Stomach (tissue), 9 donors: ENCODE data around the gene LIME1. TPM values are rescaled to one million over a fixed set of nuclear protein-coding genes. Genes with fewer than 3 reads are reported as not detected.

Experiments
- DNase-seq, 2 donors: peaks; one replicate each; pipeline versions ENCODE4 v3.0.0 to v3.0.0-alpha.2; 2013 to 2019
- H3K27ac ChIP-seq, 5 donors: fragments of 200-600 bp in 4 of 5; sonication (generic) in 4 of 5; one replicate each; pipeline ENCODE4 v1.5.1; 2013 to 2019; ENCODE audit warnings: mild to moderate bottlenecking in 1 of 5, moderate library complexity in 1 of 5
- H3K27me3 ChIP-seq, 3 donors: fragments of 200-600 bp; sonication (generic); one replicate each; pipeline ENCODE4 v1.5.1; 2017 to 2019; ENCODE audit warnings: mixed run types in 1 of 3
- H3K36me3 ChIP-seq, 4 donors: fragments of 200-600 bp; sonication (generic); 1 replicate in 3 of 4; 2 replicates in 1 of 4; pipeline ENCODE4 v1.5.1; 2016 to 2019
- H3K4me1 ChIP-seq, 4 donors: fragments of 200-600 bp; sonication (generic); one replicate each; pipeline ENCODE4 v1.5.1; 2016 to 2019
- H3K4me3 ChIP-seq, 4 donors: fragments of 200-600 bp; sonication (generic) in 3 of 4; one replicate each; pipeline ENCODE4 v1.5.1; 2016 to 2019; ENCODE audit warnings: mild to moderate bottlenecking in 1 of 4
- H3K9me3 ChIP-seq, 4 donors: fragments of 200-600 bp; sonication (generic); one replicate each; pipeline ENCODE4 v1.5.1; 2016 to 2019
- EP300 ChIP-seq: sonication (generic); formaldehyde crosslinking; IDR thresholded peaks from one replicate; pipeline ENCODE4 v1.6.1; 2017; ENCODE audit warnings: antibody characterized with exemption
- POLR2A ChIP-seq, 4 donors: fragments of 450-650 bp; IDR thresholded peaks; one replicate each; pipeline ENCODE4 v1.6.1; 2016; ENCODE audit warnings: antibody characterized with exemption in 4 of 4, control low read depth in 2 of 4, mild to moderate bottlenecking in 1 of 4, moderate library complexity in 1 of 4
- POLR2AphosphoS5 ChIP-seq, 3 donors: sonication (generic); formaldehyde crosslinking; IDR thresholded peaks; one replicate each; pipeline ENCODE4 v1.6.1; 2016; ENCODE audit warnings: antibody characterized with exemption in 3 of 3
- WGBS, 5 donors: extraction: QIAGEN DNeasy Blood & Tissue Kit in 3 of 5; methylation state at CpG; one replicate each; pipeline versions ENCODE4 v1.1.5 to v1.1.7; 2013 to 2018; 5-methylcytosine and 5-hydroxymethylcytosine counted together
- intact Hi-C: fragments of 100-400 bp; cut with DNase I; formaldehyde crosslinking; loops from one replicate; pipeline ENCODE4 v1.15.1; 2023; ENCODE audit warnings: low total_unique reads
- polyA plus RNA-seq, 3 donors: library from polyadenylated mRNA; stranded (reverse); fragments of 200-250 nt; gene quantifications; one replicate each; pipeline ENCODE4 v1.2.3, GENCODE V29; 2013
- total RNA-seq, 5 donors: library from RNA; depleted of rRNA; stranded (reverse); fragments of >200 nt; gene quantifications; one replicate each; pipeline versions ENCODE4 v1.1.0 to v1.2.3, GENCODE V29; 2014 to 2016
- TF ChIP-seq, protein P1 (sequence below), 7 experiments: fragments of 450-650 bp in 4 of 7; fragments of 200-600 bp in 3 of 7; sonication (generic) in 3 of 7; IDR thresholded peaks; one replicate each; pipeline ENCODE4 v1.5.1; 2016 to 2019; ENCODE audit warnings: antibody characterized with exemption in 7 of 7, control low read depth in 2 of 7, mild to moderate bottlenecking in 1 of 7
- donor health status: healthy with polysubstance abuse.
- donor health status: Bipolar disorder and iron deficiency.
- donor health status: healthy.

LIME1 gene
- total and polyA plus RNA-seq, 8 donors = 3.6 to 117 (median 18.5) TPM

DNA sequence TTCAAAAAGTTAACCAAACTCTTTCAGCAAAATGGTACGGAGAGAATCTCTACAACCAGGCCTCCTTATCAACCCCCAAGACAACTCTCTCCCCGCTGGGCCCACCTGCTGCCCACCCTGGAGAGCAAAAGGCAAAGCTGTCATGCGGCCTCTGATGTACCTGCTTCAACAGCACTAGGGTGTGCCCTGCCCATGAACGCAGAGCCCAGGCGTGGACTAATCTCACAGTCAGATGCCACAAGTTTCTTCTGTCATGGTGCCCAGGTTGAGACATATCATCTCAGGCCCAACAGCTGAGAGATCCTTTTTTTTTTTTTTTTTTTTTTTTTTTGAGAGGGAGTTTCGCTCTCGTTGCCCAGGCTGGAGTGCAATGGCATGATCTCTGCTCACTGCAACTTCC is 29.4 kb downstream of the LIME1 start:
- Histone ChIP-seq H3K27ac (no peak overlapping the region), H3K27me3 (no peaks in the 10 kb centered on the region), H3K36me3 (peaks cover 0 to 31% (median 24%) of the 10 kb centered on the region in 4 donors), H3K4me3 (no peak overlapping the region), H3K9me3 (no peaks in the 10 kb centered on the region), H3K4me1 (no peaks in the 10 kb centered on the region)
- intact Hi-C loops = no loop called here
- TF ChIP-seq EP300 = no peak
- no peak for TF ChIP-seq POLR2A (IDR thresholded peaks at IDR 0.05)
- TF ChIP-seq, protein P1, sequence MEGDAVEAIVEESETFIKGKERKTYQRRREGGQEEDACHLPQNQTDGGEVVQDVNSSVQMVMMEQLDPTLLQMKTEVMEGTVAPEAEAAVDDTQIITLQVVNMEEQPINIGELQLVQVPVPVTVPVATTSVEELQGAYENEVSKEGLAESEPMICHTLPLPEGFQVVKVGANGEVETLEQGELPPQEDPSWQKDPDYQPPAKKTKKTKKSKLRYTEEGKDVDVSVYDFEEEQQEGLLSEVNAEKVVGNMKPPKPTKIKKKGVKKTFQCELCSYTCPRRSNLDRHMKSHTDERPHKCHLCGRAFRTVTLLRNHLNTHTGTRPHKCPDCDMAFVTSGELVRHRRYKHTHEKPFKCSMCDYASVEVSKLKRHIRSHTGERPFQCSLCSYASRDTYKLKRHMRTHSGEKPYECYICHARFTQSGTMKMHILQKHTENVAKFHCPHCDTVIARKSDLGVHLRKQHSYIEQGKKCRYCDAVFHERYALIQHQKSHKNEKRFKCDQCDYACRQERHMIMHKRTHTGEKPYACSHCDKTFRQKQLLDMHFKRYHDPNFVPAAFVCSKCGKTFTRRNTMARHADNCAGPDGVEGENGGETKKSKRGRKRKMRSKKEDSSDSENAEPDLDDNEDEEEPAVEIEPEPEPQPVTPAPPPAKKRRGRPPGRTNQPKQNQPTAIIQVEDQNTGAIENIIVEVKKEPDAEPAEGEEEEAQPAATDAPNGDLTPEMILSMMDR (IDR thresholded peaks at IDR 0.05) = no peak
- no peak for TF ChIP-seq POLR2AphosphoS5 (IDR thresholded peaks at IDR 0.05)
- DNase-seq = no peak
- 85 to 90% (median 88%) methylated on average over 7 of the region's 7 CpGs for WGBS, 5 donors

GRCh38 chr20:63766695-63767426 is 30.4 kb downstream of the LIME1 start:
- Histone ChIP-seq H3K27ac (no peak overlapping the region), H3K27me3 (no peaks in the 10 kb centered on the region), H3K36me3 (peaks cover 0 to 37% (median 30%) of the 10 kb centered on the region in 4 donors), H3K9me3 (no peaks in the 10 kb centered on the region), H3K4me1 (no peaks in the 10 kb centered on the region), H3K4me3 (no peak overlapping the region)
- 85 to 94% (median 89%) methylated on average over 33 to 38 of the region's 38 CpGs for WGBS, 5 donors
- no peak for DNase-seq
- TF ChIP-seq, protein P1 (IDR thresholded peaks at IDR 0.05) = no peak
- TF ChIP-seq EP300 = no peak
- TF ChIP-seq POLR2A (IDR thresholded peaks at IDR 0.05) = no peak
- TF ChIP-seq POLR2AphosphoS5 (IDR thresholded peaks at IDR 0.05) = no peak
- intact Hi-C loops = no loop called here

DNA sequence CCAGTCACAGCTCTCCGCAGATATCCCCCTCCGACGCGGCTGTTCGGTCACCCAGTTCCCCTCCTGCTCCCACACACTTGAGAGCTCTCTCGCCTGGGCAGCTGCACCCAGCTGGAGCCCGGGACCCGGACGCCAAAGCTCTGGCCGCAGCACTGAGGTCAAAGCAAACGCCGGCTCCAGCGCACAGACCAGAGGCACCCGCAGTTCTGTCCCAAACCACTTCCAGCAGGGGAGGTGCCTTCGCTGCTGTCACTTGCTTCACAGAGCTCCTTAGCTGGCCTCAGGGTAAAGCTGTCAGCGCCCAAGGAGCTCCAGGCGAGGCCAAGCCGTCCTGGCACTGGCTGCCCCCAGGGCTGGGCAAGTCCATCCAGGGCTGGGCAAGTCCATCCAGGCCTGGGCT is 31.0 kb downstream of the LIME1 start:
- no peak overlapping the region for H3K27ac ChIP-seq
- H3K27me3 ChIP-seq = no peaks in the 10 kb centered on the region
- no peaks in the 10 kb centered on the region for H3K9me3 ChIP-seq
- no peak overlapping the region for H3K4me3 ChIP-seq
- H3K36me3 ChIP-seq = peaks cover 0 to 37% (median 30%) of the 10 kb centered on the region in 4 donors
- no peak for DNase-seq
- no peak for TF ChIP-seq POLR2A (IDR thresholded peaks at IDR 0.05)
- TF ChIP-seq EP300 = no peak
- TF ChIP-seq, protein P1 (IDR thresholded peaks at IDR 0.05) = no peak
- no peak for TF ChIP-seq POLR2AphosphoS5 (IDR thresholded peaks at IDR 0.05)
- no peaks in the 10 kb centered on the region for H3K4me1 ChIP-seq
- WGBS, 5 donors = 69 to 77% (median 76%) methylated on average over 15 to 18 of the region's 18 CpGs
- intact Hi-C loops = no loop called here

- no peaks in the 10 kb centered on the region for H3K27me3 ChIP-seq
- no peak for DNase-seq
- H3K9me3 ChIP-seq = no peaks in the 10 kb centered on the region
- H3K4me3 ChIP-seq = no peak overlapping the region
- no peak for TF ChIP-seq POLR2A (IDR thresholded peaks at IDR 0.05)
- no peak for TF ChIP-seq EP300
- no peak for TF ChIP-seq POLR2AphosphoS5 (IDR thresholded peaks at IDR 0.05)
- TF ChIP-seq, protein P1 (IDR thresholded peaks at IDR 0.05) = no peak
- no peak overlapping the region for H3K27ac ChIP-seq
- 75 to 89% (median 87%) methylated on average over 7 of the region's 7 CpGs for WGBS, 5 donors
- H3K4me1 ChIP-seq = peaks cover 0 to 4% (median 0%) of the 10 kb centered on the region in 4 donors
- intact Hi-C loops = no loop called here
- peaks cover 0 to 37% (median 30%) of the 10 kb centered on the region in 4 donors for H3K36me3 ChIP-seq
Measured at GRCh38 chr20:63767886-63768285, 31.4 kb downstream of the LIME1 start.
